Endothelial cell of umbilical vein (primary cell): ENCODE results near the gene CBX2. TPM values are rescaled to one million over a fixed set of nuclear protein-coding genes. Genes with fewer than 3 reads are reported as not detected.

Experiments
- BruUV-seq: library from RNA; stranded (reverse); fragments of 400-500 nt; replicated peaks from 2 replicates; lab custom pipeline; 2021; lab: Mats Ljungman, UMichigan
- CTCF ChIA-PET: fragments of 300-600, 350-600 bp; sonication (Branson Sonifier 250); formaldehyde crosslinking; loops from one replicate; lab custom pipeline; 2021; ENCODE audit warnings: antibody characterized with exemption, inconsistent platforms; lab: Charles Lee
- POLR2A ChIA-PET: fragments of 300-600, 350-600 bp; sonication (Branson Sonifier 250); formaldehyde crosslinking; loops from one replicate; lab custom pipeline; 2021; ENCODE audit warnings: antibody characterized with exemption, inconsistent platforms; lab: Charles Lee
- DNase-seq: peaks from one replicate; pipeline ENCODE4 v3.0.0-alpha.2; 2011; ENCODE audit warnings: low read depth, low spot score
- FAIRE-seq: peaks from 2 replicates; lab custom pipeline; 2011; peaks lifted over from hg19 to GRCh38; lab: Jason Lieb, UNC
- H2AFZ ChIP-seq: 2 replicates; pipeline ENCODE4 v1.6.0; 2012; ENCODE audit warnings: low read depth, low read length, control low read depth, inconsistent platforms
- H3K27ac ChIP-seq: 2 replicates; pipeline ENCODE4 v1.5.1; 2011; ENCODE audit warnings: low read depth, mild to moderate bottlenecking, control low read depth, low read length, moderate library complexity; ENCODE audit not compliant: insufficient read depth
- H3K27me3 ChIP-seq, 2 experiments: 2 replicates each; pipeline versions ENCODE4 v1.6.0 to v1.6.1; 2011; ENCODE audit warnings: low read length in 2 of 2, mixed read lengths in 1 of 2; ENCODE audit not compliant: control insufficient read depth in 2 of 2, insufficient read depth in 2 of 2
- H3K36me3 ChIP-seq, 2 experiments: 2 replicates in 1 of 2; 3 replicates in 1 of 2; pipeline ENCODE4 v1.5.1; 2011; ENCODE audit warnings: low read length in 2 of 2, mild to moderate bottlenecking in 1 of 2, moderate library complexity in 1 of 2; ENCODE audit not compliant: control insufficient read depth in 2 of 2, insufficient read depth in 2 of 2; ENCODE audit errors: extremely low read depth in 1 of 2
- H3K4me1 ChIP-seq: 3 replicates; pipeline ENCODE4 v1.5.1; 2011; ENCODE audit warnings: mild to moderate bottlenecking, low read length; ENCODE audit not compliant: control insufficient read depth, insufficient read depth; ENCODE audit errors: extremely low read depth
- H3K4me2 ChIP-seq: 2 replicates; pipeline ENCODE4 v1.6.1; 2011; ENCODE audit warnings: low read length, control low read depth, mixed read lengths; ENCODE audit not compliant: insufficient read depth
- H3K4me3 ChIP-seq, 3 experiments: fragments of 200-600 bp in 1 of 3; sonication (generic), shearing (Covaris generic) in 1 of 3; replicated peaks in 1 of 3; 2 replicates each; pipeline ENCODE4 v1.5.1; 2011 to 2016; ENCODE audit warnings: control low read depth in 3 of 3, low read length in 3 of 3, mild to moderate bottlenecking in 2 of 3, inconsistent platforms in 1 of 3, low read depth in 1 of 3, moderate library complexity in 1 of 3; ENCODE audit not compliant: insufficient read depth in 1 of 3
- H3K79me2 ChIP-seq: 2 replicates; pipeline ENCODE4 v1.6.0; 2012; ENCODE audit warnings: low read length, inconsistent platforms; ENCODE audit not compliant: control insufficient read depth, insufficient read depth
- H3K9ac ChIP-seq: replicated peaks from 2 replicates; pipeline ENCODE3; 2011; ENCODE audit warnings: low read length, control low read depth; ENCODE audit not compliant: insufficient read depth; ENCODE audit errors: extremely low read depth
- H3K9me1 ChIP-seq: replicated peaks from 3 replicates; pipeline ENCODE4 v1.6.0; 2011; ENCODE audit warnings: mild to moderate bottlenecking, low read length; ENCODE audit not compliant: control insufficient read depth, insufficient read depth; ENCODE audit errors: extremely low read depth
- H3K9me3 ChIP-seq: replicated peaks from 2 replicates; pipeline ENCODE4 v1.5.1; 2012; ENCODE audit warnings: low read length, inconsistent platforms; ENCODE audit not compliant: control insufficient read depth, insufficient read depth
- H4K20me1 ChIP-seq: replicated peaks from 2 replicates; pipeline ENCODE3; 2011; ENCODE audit warnings: mild to moderate bottlenecking, low read length; ENCODE audit not compliant: control insufficient read depth, insufficient read depth; ENCODE audit errors: extremely low read depth
- CTCF ChIP-seq, 2 donors: IDR thresholded peaks; 1 replicate in 1 of 2; 2 replicates in 1 of 2; pipeline ENCODE4 v1.5.1; 2011; ENCODE audit warnings: low read length in 2 of 2, mild to moderate bottlenecking in 2 of 2, moderate library complexity in 2 of 2, control low read depth in 1 of 2, inconsistent platforms in 1 of 2, low read depth in 1 of 2; ENCODE audit not compliant: insufficient read depth in 1 of 2; ENCODE audit errors: extremely low read depth in 1 of 2
- EZH2 ChIP-seq: IDR thresholded peaks from 2 replicates; pipeline ENCODE4 v1.6.1; 2012; ENCODE audit warnings: borderline replicate concordance, low read depth, mild to moderate bottlenecking, moderate library complexity, low read length, inconsistent platforms; ENCODE audit not compliant: severe bottlenecking
- GATA2 ChIP-seq: IDR thresholded peaks from 2 replicates; pipeline ENCODE4 v1.7.0; 2011; ENCODE audit warnings: low read depth, mild to moderate bottlenecking, moderate library complexity, mixed read lengths, low read length; ENCODE audit not compliant: insufficient read length, insufficient read depth
- MYC ChIP-seq: IDR thresholded peaks from one replicate; pipeline ENCODE4 v1.6.1; 2011; ENCODE audit warnings: mild to moderate bottlenecking, low read depth, low read length
- POLR2A ChIP-seq: IDR thresholded peaks from 2 replicates; pipeline ENCODE4 v1.6.1; 2012; ENCODE audit warnings: low read depth, mild to moderate bottlenecking, control low read depth, low read length
- POLR2AphosphoS5 ChIP-seq: IDR thresholded peaks from 2 replicates; pipeline ENCODE4 v1.6.1; 2012; ENCODE audit warnings: low read depth, mild to moderate bottlenecking, control low read depth, low read length, moderate library complexity; ENCODE audit not compliant: insufficient read depth
- dilution Hi-C: fragments of 300-500 bp; cut with MboI; formaldehyde crosslinking; loops from one replicate; pipeline ENCODE4 v1.15.0; 2019; ENCODE audit warnings: low sequenced_read_pairs; ENCODE audit not compliant: extremely low pct_ligation_motif_present
- intact Hi-C: fragments of 100-400 bp; cut with micrococcal nuclease; formaldehyde crosslinking; loops from one replicate; pipeline ENCODE4 v1.10.0; 2022
- polyA plus RNA-seq, 4 experiments: library from polyadenylated mRNA; depleted of rRNA in 3 of 4; stranded (reverse) in 3 of 4; unstranded in 1 of 4; fragments of >200 nt; gene quantifications; 2 replicates each; pipeline versions ENCODE4 v1.2.1 to v1.2.3, GENCODE V29; 2011 to 2012; ENCODE audit warnings: missing spikeins in 1 of 4
- total RNA-seq: library from RNA; stranded (reverse); gene quantifications from 2 replicates; pipeline ENCODE4 v1.2.3, GENCODE V29; 2021

CBX2 gene
- total and polyA plus RNA-seq, 2 donors (not counting 3 experiments of a cell fraction or from before 2014, with no cell fraction given) = 10.5 to 20.0 TPM

DNA sequence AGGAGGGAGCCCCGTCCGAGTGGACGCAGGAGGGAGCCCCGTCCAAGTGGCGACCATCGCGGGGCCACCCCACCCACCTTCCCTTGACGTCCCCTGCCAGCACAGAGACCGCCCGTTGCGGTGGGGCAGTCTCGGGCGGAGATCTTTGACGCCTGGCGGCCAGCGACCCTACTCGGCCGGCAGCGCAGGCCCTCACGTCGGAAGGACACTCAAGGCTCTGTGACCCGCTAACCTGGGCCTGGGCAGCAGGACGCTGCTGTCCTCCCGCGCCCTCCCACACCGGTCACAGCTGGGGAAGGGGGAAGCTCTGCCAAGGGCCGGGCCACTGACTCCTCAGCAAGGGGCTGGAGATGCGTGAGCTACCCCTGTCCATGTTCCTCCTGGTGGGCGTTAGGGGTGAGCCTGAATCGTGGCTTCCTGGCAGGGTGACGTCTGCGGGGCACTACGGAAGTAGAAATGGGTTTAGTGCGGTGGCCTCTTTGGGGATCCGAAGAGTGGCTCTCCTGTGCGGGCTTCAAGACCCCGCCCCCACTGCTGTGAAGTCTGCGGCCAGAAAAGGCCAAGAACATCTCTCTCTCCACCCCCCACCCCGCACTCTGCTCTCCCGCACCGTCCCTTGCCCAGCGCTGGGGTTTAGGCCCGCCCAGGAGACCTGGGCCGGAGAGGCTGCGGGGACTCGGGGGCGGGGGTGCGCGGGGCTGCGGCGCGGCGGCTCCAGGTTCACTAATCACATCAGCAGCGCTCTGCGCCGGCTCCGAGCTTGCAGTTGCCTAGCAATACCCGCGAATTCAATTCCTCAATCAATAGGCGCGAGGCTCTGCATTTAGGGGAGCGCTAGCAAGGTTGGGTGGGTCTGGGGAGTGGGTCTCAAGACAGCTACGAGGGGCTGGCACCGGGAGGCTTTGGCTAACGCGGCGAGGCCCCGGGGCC, 13.1 kb downstream of the CBX2 start:
- Histone ChIP-seq H3K4me1 (peaks cover 6% of the 10 kb centered on the region), H3K27me3 (peaks cover 40 to 57% of the 10 kb centered on the region in 2 experiments), H4K20me1 (no peaks in the 10 kb centered on the region), H3K9me3 (no peaks in the 10 kb centered on the region), H3K4me2 (no peak overlapping the region), H3K9me1 (no peaks in the 10 kb centered on the region), H3K9ac (no peak overlapping the region), H2AFZ (no peak overlapping the region), H3K36me3 (no peaks in the 10 kb centered on the region), H3K79me2 (no peaks in the 10 kb centered on the region), H3K4me3 (no peak overlapping the region), H3K27ac (no peak overlapping the region)
- FAIRE-seq = no peak
- ChIA-PET CTCF (interaction anchor here (0.6 to 3.5 kb wide), 12 partner anchors 14 to 217 kb away, joined by 3 to 20 read pairs (median 4); partner anchors contain the start of gene CBX4), POLR2A (no interaction called here)
- no peak for DNase-seq
- BruUV-seq = no TSS peak
- intact Hi-C loops = loop anchor here (1.0 to 2.0 kb wide), 3 partner anchors 44 to 200 kb away; no protein-coding TSS in a partner anchor
- dilution Hi-C loops = no loop called here
- TF ChIP-seq EZH2 (peak; percentile 91), CTCF (IDR thresholded peaks at IDR 0.05; ENCODE audit: extremely low read depth in 1 of 2, insufficient read depth in 1 of 2, low read depth in 1 of 2, low read length in 2 of 2) (no peak), GATA2 (no peak), MYC (no peak), POLR2A (no peak), POLR2AphosphoS5 (no peak)
